B cell (primary cell): ENCODE measurements around the gene ITPK1. TPM values are rescaled to one million over a fixed set of nuclear protein-coding genes. Genes with fewer than 3 reads are reported as not detected.

ENCODE experiments used
- ATAC-seq: fragments of 200-7000 bp; cut with Tn5 transposase; one replicate; pipeline ENCODE4 v1.10.0; 2021; ENCODE audit warnings: low read depth, mild to moderate bottlenecking, moderate number of reproducible peaks, moderate library complexity
- CTCF ChIA-PET: fragments of 350-600 bp; sonication (Branson Sonifier 250); formaldehyde crosslinking; loops from one replicate; lab custom pipeline; 2021; ENCODE audit warnings: antibody characterized with exemption, inconsistent platforms; lab: Charles Lee
- POLR2A ChIA-PET: fragments of 350-600 bp; sonication (Branson Sonifier 250); formaldehyde crosslinking; loops from one replicate; lab custom pipeline; 2021; ENCODE audit warnings: antibody characterized with exemption; lab: Charles Lee
- DNase-seq: peaks from one replicate; pipeline ENCODE4 v3.0.0; 2013
- H2AFZ ChIP-seq: 2 replicates; pipeline ENCODE4 v1.6.1; 2012; ENCODE audit warnings: mild to moderate bottlenecking, low read depth, low read length; ENCODE audit not compliant: insufficient read depth, poor library complexity, severe bottlenecking
- H3K27ac ChIP-seq, 2 donors: 1 replicate in 1 of 2; 2 replicates in 1 of 2; pipeline ENCODE4 v1.5.1; 2012 to 2013; ENCODE audit warnings: low read length in 2 of 2, mild to moderate bottlenecking in 2 of 2, moderate library complexity in 1 of 2
- H3K27me3 ChIP-seq, 4 experiments: fragments of 200-600 bp in 1 of 4; sonication (generic) in 1 of 4; replicated peaks in 1 of 4; 1 replicate in 2 of 4; 2 replicates in 2 of 4; pipeline versions ENCODE4 v1.6.1 to v1.7.0; 2013 to 2016; ENCODE audit warnings: low read length in 3 of 4, mild to moderate bottlenecking in 2 of 4, mixed read lengths in 1 of 4, moderate library complexity in 1 of 4; ENCODE audit not compliant: insufficient read depth in 4 of 4, control insufficient read depth in 3 of 4; ENCODE audit errors: control extremely low read depth in 1 of 4
- H3K36me3 ChIP-seq, 2 experiments: replicated peaks in 1 of 2; 1 replicate in 1 of 2; 2 replicates in 1 of 2; pipeline versions ENCODE4 v1.6.1 to v1.7.1; 2013; ENCODE audit warnings: low read length in 1 of 2; ENCODE audit not compliant: insufficient read depth in 2 of 2, control insufficient read depth in 1 of 2; ENCODE audit errors: control extremely low read depth in 1 of 2, extremely low read depth in 1 of 2
- H3K4me1 ChIP-seq, 2 donors: fragments of 200-600 bp in 1 of 2; sonication (generic) in 1 of 2; 1 replicate in 1 of 2; 2 replicates in 1 of 2; pipeline versions ENCODE4 v1.5.1 to v1.6.1; 2013 to 2017; ENCODE audit warnings: low read length in 2 of 2; ENCODE audit not compliant: control insufficient read depth in 2 of 2, insufficient read depth in 2 of 2
- H3K4me2 ChIP-seq: replicated peaks from 2 replicates; pipeline ENCODE3; 2012; ENCODE audit warnings: mild to moderate bottlenecking, low read depth, low read length; ENCODE audit not compliant: poor library complexity, severe bottlenecking
- H3K4me3 ChIP-seq, 5 experiments: fragments of 200-600 bp in 1 of 5; sonication (generic) in 1 of 5; 1 replicate in 3 of 5; 2 replicates in 2 of 5; pipeline versions ENCODE4 v1.5.1 to v1.7.0; 2011 to 2016; ENCODE audit warnings: low read length in 4 of 5, mild to moderate bottlenecking in 4 of 5, low read depth in 2 of 5, control low read depth in 1 of 5, moderate library complexity in 1 of 5; ENCODE audit not compliant: insufficient read depth in 1 of 5; ENCODE audit errors: control extremely low read depth in 1 of 5, extremely low read depth in 1 of 5
- H3K79me2 ChIP-seq: fragments of 200-600 bp; sonication (generic); one replicate; pipeline ENCODE4 v1.6.0; 2016; ENCODE audit warnings: low read length; ENCODE audit not compliant: control insufficient read depth, insufficient read depth
- H3K9ac ChIP-seq: fragments of 200-600 bp; sonication (generic); 2 replicates; pipeline ENCODE4 v1.6.1; 2017; ENCODE audit warnings: mild to moderate bottlenecking, low read length, moderate library complexity
- H3K9me3 ChIP-seq, 3 donors: one replicate each; pipeline versions ENCODE4 v1.6.1 to v1.7.1; 2013; ENCODE audit warnings: low read length in 2 of 3; ENCODE audit not compliant: control insufficient read depth in 2 of 3, insufficient read depth in 1 of 3; ENCODE audit errors: control extremely low read depth in 1 of 3
- H4K20me1 ChIP-seq: 2 replicates; pipeline ENCODE4 v1.6.0; 2012; ENCODE audit warnings: mild to moderate bottlenecking, low read length; ENCODE audit not compliant: insufficient read depth, control insufficient read depth, poor library complexity, severe bottlenecking
- H3K27ac Mint-ChIP-seq: one replicate; pipeline ENCODE4 v1.8.0; 2021; ENCODE audit warnings: mixed read lengths
- H3K27me3 Mint-ChIP-seq: one replicate; pipeline ENCODE4 v1.8.0; 2021; ENCODE audit warnings: mixed read lengths
- H3K4me1 Mint-ChIP-seq: one replicate; pipeline ENCODE4 v1.8.0; 2021; ENCODE audit warnings: mixed read lengths
- H3K4me3 Mint-ChIP-seq: one replicate; pipeline ENCODE4 v1.8.0; 2021; ENCODE audit warnings: mixed read lengths
- H3K9me3 Mint-ChIP-seq: one replicate; pipeline ENCODE4 v1.8.0; 2022; ENCODE audit warnings: mixed read lengths; ENCODE audit not compliant: insufficient read depth
- EZH2 ChIP-seq: IDR thresholded peaks from 2 replicates; pipeline ENCODE4 v1.6.1; 2012; ENCODE audit warnings: borderline replicate concordance, low read depth, mild to moderate bottlenecking, moderate library complexity, low read length; ENCODE audit not compliant: insufficient read depth, poor library complexity, severe bottlenecking
- WGBS: methylation state at CpG from one replicate; pipeline ENCODE4 v1.1.5; 2013; ENCODE audit warnings: missing lambda C conversion rate; ENCODE audit not compliant: insufficient coverage; 5-methylcytosine and 5-hydroxymethylcytosine counted together
- intact Hi-C: fragments of 100-400 bp; cut with micrococcal nuclease; formaldehyde crosslinking; loops from one replicate; pipeline ENCODE4 v1.10.0; 2022
- polyA plus RNA-seq: library from polyadenylated mRNA; depleted of rRNA; stranded (reverse); fragments of >200 nt; gene quantifications from 2 replicates; pipeline ENCODE4 v1.2.3, GENCODE V29; 2012
- total RNA-seq, 2 donors: library from RNA; stranded (reverse); fragments of 120-200 nt in 1 of 2; gene quantifications; 1 replicate in 1 of 2; 2 replicates in 1 of 2; pipeline versions ENCODE4 v1.2.3 to v1.2.4, GENCODE V29; 2013 to 2022
- TF ChIP-seq, protein P1 (sequence below): fragments of 200-600 bp; IDR thresholded peaks from one replicate; pipeline ENCODE4 v1.8.0; 2022; ENCODE audit warnings: antibody characterized with exemption, mild to moderate bottlenecking

ITPK1 gene
- total and polyA plus RNA-seq, 2 donors (not counting 1 experiment from before 2014, with no cell fraction given): 46.0 to 46.9 TPM

DNA sequence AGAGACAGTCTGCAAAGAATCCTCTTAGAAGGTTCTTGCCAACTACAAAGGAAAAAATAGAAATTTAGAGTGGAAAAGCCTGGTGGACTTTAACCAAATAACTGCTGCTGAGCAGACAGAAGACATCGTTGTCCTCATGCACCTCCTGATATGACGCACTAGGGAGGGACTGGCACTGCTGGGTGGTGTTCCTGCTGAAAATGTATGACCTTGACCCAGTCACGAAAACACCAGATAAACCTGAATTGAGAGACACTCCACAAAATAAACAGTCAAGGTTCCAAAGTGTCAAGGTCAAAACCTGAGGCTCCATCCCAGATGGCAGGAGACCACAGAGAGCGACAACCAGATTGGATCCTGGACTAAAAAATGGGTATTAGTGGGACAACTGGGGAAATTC, 130.8 kb downstream of the ITPK1 start:
- H4K20me1 ChIP-seq: no peaks in the 10 kb centered on the region
- no peak overlapping the region for H3K4me2 ChIP-seq
- no peak overlapping the region for H3K27ac ChIP-seq
- no peak overlapping the region for H3K4me3 Mint-ChIP-seq
- no peak overlapping the region for H3K27ac Mint-ChIP-seq
- no peaks in the 10 kb centered on the region for H3K4me1 ChIP-seq
- no peak overlapping the region for H3K4me3 ChIP-seq
- H3K9ac ChIP-seq: no peak overlapping the region
- TF ChIP-seq, protein P1, sequence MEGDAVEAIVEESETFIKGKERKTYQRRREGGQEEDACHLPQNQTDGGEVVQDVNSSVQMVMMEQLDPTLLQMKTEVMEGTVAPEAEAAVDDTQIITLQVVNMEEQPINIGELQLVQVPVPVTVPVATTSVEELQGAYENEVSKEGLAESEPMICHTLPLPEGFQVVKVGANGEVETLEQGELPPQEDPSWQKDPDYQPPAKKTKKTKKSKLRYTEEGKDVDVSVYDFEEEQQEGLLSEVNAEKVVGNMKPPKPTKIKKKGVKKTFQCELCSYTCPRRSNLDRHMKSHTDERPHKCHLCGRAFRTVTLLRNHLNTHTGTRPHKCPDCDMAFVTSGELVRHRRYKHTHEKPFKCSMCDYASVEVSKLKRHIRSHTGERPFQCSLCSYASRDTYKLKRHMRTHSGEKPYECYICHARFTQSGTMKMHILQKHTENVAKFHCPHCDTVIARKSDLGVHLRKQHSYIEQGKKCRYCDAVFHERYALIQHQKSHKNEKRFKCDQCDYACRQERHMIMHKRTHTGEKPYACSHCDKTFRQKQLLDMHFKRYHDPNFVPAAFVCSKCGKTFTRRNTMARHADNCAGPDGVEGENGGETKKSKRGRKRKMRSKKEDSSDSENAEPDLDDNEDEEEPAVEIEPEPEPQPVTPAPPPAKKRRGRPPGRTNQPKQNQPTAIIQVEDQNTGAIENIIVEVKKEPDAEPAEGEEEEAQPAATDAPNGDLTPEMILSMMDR: no peak
- no peak for TF ChIP-seq EZH2
- peaks cover 9% of the 10 kb centered on the region for H3K4me1 Mint-ChIP-seq
- peaks cover 0 to 33% (median 6%) of the 10 kb centered on the region in 3 donors for H3K9me3 ChIP-seq
- ATAC-seq (no peak), DNase-seq (no peak)
- H3K79me2 ChIP-seq: peaks cover 4% of the 10 kb centered on the region
- ChIA-PET CTCF (no interaction called here), POLR2A (no interaction called here)
- peaks cover 0 to 14% of the 10 kb centered on the region in 2 experiments for H3K36me3 ChIP-seq
- WGBS: 97% methylated on average over 4 of the region's 4 CpGs
- H3K9me3 Mint-ChIP-seq: peaks cover 5% of the 10 kb centered on the region
- intact Hi-C loops: no loop called here
- H3K27me3 Mint-ChIP-seq: no peaks in the 10 kb centered on the region
- no peak overlapping the region for H2AFZ ChIP-seq
- no peaks in the 10 kb centered on the region for H3K27me3 ChIP-seq

DNA sequence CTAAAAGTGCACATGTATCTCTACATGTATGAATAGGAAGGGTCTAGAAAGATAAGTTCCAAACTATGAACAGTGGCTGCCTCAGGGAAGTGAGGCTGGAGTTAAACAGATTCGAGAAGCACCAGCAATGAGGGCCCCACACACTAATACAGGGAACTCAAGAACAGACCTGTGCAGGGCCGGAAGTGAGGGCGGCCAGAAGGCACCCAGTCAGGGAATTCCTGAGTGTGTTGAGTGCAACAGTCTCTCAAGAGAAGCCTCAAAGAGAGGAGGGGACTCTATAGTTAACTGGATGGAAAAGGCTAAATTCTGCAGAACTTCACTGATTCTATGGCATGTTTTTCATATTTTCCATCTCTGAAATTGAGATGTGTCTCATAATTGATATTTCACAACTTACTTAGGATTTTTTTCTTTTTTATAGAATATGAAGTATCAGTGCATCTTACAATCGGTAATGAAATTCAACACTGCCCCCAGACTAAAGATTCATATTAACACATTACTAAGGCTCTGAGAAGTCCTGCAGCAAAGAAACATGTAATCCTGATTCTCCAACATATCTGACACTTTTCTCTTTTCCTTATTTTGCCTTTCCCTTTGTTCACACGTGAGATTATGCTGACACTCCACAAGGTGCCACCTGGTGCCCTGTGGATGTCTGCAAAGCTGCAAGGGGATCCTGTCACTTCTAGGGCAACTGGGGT, 131.5 kb downstream of the ITPK1 start:
- Mint-ChIP-seq H3K4me1 (peaks cover 15% of the 10 kb centered on the region), H3K9me3 (peaks cover 8% of the 10 kb centered on the region), H3K27ac (no peak overlapping the region), H3K4me3 (no peak overlapping the region), H3K27me3 (no peaks in the 10 kb centered on the region)
- ATAC-seq (no peak), DNase-seq (no peak)
- H3K79me2 ChIP-seq: peaks cover 4% of the 10 kb centered on the region
- ChIA-PET POLR2A (no interaction called here), CTCF (no interaction called here)
- TF ChIP-seq, protein P1: no peak
- no peak for TF ChIP-seq EZH2
- H3K27me3 ChIP-seq: no peaks in the 10 kb centered on the region
- no CpG with 5 or more reads among the region's 5 CpGs for WGBS
- no peak overlapping the region for H3K9ac ChIP-seq
- H4K20me1 ChIP-seq: no peaks in the 10 kb centered on the region
- H2AFZ ChIP-seq: no peak overlapping the region
- H3K4me1 ChIP-seq: no peaks in the 10 kb centered on the region
- intact Hi-C loops: no loop called here
- H3K36me3 ChIP-seq: peaks cover 0 to 14% of the 10 kb centered on the region in 2 experiments
- no peak overlapping the region for H3K4me2 ChIP-seq
- no peak overlapping the region for H3K27ac ChIP-seq
- no peak overlapping the region for H3K4me3 ChIP-seq
- H3K9me3 ChIP-seq: peaks cover 0 to 39% (median 13%) of the 10 kb centered on the region in 3 donors
